NCI-H146 treated with DMSO at 0.1 percent for 48 hours (cell line): ENCODE data around the gene TBC1D13.
A peak's percentile ranks its signal among the peaks of the same experiment; 100 is the strongest.
"Not testable (repeated sequence)": the region's sequence is repeated elsewhere in the genome, so short reads cannot be mapped to it uniquely, and the experiment has no call there.

Experiments
- DNase-seq: peaks from one replicate; lab custom pipeline; 2025; ENCODE audit not compliant: unreplicated experiment; lab: John Stamatoyannopoulos, UW

TBC1D13 gene

DNA sequence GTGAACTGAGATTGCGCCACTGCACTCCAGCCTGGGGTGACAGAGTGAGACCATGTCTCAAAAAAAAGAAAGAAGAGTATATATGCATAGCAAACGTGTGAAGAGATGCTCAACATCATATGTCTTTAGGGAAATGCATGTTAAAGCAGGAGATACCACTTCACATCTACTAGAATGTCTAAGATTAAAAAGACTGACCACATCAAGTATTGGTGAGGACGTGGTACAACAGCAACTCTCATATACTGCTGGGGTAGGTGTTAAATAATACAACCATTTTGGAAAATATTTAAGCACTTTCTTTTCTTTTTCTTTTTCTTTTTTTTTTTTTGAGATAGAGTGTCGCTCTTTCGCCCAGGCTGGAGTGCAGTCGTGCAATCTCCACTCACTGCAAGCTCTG is 1.6 kb upstream of the TBC1D13 start:
- DNase-seq = no peak

DNA sequence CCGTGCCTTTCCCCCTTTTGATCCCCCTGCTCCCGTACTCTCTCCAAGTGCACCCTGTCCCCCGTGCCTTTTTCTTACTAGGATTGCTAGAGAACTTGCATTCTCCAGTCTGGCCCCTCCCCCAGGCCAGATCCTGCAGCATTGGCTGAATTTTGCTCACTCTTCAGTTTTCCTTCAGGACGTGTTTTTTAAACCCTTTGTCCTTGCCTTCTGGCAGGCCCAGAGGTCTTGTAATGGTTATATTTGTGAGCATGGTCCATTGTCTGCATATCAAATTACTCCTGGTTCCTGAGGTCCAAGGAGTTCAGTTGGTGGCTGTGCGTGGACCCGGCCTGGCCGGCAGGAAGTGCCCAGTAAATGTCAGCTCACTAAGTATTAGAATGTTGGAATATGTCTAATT is 606 bp downstream of the TBC1D13 start:
- no peak for DNase-seq

DNA sequence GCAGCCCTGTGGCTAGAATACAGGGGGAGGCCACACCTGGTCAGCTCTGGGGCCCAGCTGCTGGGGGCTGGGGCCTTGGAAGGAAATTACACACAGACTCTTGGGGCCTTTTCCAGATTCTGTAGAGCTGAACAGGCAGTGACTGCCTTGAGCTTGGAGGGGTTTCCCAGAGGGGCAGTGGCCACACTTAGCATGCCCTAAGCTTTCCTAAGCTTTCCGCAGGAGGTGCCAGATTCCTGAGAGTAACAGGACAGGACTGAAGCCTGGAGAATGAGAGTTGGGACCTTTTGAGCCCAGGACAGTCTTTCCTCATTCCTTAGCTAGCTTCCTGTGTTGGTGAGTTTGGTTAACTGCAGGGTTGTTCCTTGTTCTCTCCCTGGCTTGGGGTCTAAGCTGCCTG is 1.4 kb downstream of the TBC1D13 start:
- no peak for DNase-seq

GRCh38 chr9:128790536-128790935 is 3.5 kb downstream of the TBC1D13 start:
- DNase-seq = no peak

DNA sequence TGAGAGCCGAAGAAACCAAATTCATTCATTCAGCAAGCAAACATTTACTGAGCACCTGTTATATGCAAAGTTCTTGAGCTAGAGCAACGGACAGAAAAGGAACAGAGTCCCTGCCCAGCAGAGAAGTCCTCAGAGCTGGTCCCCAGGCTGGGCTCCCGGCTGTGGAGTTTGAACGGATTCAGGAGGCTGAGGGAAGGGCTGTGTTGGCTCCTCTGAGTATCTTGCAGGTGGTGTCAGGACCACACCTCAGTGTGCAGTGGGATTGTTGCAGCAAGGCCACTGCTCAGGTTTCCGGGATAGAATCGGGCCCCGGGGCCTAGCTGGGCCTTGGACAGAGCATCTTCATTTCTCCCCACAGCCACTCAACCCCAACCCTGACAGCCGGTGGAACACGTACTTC is 5.1 kb downstream of the TBC1D13 start:
- no peak for DNase-seq

DNA sequence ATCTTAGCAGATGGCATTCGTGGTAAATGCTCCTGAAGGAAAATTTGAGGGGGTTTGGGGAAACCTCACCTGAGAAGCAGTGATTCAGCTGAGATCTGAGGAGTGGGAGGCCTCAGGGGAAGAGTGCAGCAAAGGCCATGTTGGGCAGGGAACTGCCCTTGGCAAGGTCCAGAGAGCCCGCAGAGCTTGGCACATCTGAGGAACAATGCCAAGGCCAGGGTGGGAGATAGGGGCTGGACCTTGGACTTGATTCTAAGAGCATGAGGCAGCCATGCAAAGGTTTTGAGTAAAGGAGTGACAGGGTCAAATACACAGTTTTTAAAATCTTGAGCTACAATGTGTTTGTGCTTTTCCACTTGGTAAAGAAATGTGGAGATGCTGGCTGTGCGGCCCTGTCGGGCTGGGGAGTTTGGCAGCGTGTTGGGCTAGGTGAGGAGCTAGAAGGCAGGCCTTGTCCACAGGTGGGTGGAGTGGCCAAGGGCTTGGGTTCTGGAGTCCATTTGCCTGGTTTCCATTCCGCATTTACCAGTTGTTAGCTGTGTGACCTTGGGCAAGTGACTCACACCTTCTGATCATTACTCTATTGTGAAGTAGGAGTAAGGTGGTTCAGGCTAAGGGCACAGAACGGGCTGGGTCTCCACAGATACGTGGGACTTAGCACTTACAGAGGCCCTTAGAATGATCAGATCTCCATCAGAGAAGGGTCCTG is 6.1 kb downstream of the TBC1D13 start:
- DNase-seq = no peak

DNA sequence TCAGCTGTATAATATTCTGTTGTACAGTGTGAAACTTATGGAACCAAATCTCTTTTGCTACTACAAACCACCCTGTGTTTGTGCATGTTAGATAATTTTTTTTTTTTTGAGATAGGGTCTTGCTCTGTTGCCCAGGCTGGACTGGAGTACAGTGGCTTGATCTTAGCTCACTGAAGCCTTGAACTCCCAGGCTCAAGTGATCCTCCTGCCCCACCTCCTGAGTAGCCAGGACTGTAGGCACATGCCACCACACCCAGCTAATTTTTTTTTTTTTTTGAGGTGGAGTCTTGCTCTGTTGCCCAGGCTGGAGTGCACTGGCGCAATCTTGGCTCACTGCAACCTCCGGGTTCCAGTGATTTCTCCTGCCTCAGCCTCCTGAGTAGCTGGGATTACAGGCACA is 7.9 kb downstream of the TBC1D13 start:
- DNase-seq = not testable (repeated sequence)

DNA sequence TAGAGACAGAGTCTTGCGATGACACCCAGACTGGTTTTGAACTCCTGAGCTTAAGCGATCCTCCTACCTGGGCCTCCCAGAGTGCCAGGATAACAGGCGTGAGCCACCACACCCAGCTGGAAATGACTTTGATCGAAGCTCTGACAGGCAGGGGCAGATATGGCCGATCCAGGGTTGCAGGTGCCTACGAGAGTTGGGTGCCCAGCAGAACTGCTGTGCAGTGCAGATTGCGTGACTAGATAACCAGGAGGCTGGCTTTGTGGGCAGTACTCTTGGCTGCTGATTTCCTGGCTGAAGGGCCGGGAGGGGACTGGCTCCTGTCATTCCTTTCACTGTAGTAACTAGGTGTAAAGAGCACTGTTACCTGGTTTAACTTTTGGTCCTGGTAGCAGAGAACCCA is 11.8 kb downstream of the TBC1D13 start:
- no peak for DNase-seq

GRCh38 chr9:128800061-128800460 is 13.0 kb downstream of the TBC1D13 start:
- DNase-seq = no peak

DNA sequence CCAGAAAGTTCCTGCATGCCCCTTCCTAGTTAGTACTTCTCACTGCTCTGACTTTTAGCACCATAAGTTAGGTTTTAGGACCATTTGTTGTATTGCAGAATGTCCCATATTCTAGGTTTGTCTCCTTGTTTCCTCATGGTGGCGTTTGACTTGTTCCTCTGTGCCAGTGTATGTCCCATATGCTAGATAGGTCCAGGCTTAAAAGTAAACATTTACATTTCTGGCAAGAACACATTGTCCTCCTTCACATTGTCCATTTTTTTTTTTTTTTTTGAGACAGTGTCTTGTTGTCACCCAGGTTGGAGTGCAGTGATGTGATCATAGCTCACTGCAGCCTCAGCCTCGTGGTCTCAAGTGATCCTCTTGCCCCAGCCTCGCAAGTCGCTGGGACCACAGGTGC is 15.4 kb downstream of the TBC1D13 start:
- DNase-seq = no peak

- DNase-seq = no peak
These were observed 18.6 kb downstream of the TBC1D13 start for GRCh38 chr9:128805661-128806060.

- DNase-seq = no peak
These were observed 20.8 kb downstream of the TBC1D13 start for GRCh38 chr9:128807827-128808226.

DNA sequence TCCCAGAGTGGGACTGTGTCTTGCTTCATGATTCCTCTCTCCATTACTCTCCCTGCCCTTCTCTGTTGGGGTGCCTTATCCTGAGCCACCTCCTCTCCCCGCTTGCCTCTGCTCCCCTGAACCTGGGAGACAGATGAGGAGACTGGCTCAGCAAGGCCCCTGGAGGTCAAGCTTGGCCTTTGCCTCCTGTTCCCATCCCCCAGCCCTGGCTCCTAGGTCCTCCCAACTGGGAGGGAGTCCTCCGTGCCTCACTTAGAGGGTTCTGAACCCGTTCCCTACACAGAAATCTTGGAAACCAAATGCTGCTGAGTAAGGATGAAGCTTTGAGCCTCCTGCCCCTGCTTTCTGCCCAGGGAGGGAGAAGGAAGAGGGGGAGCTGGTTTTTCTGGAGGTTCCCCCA is 21.5 kb downstream of the TBC1D13 start:
- DNase-seq = no peak

DNA sequence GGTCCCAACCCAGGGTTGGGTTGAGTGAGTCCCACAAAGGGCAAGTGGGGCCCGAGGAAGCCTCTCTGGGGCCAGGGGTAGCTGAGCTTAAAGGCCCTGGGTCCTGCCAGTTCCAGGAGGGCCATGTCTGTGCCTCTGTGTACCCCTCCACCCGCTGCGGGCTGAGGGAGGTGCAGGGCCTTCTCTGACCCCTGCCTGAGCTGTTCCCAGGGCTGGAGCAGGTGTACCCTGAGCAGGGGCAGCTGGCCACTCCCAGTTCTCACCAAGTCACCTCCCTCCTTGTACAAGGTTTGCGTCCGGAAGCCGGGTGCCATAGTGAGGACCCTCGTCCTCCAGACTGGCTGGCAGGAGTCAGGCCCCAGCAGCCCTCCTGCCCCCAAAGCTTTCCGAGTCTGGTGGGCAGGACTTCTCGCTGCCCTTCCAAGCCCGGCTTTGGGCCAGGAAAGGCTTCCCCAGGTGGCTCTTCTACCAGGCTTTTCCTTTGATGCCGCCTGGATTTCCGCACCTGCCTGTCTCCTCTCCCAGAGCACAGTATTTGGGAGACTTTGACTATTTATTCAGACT is 22.1 kb downstream of the TBC1D13 start:
- no peak for DNase-seq

- DNase-seq = no peak
These were observed 22.8 kb downstream of the TBC1D13 start for GRCh38 chr9:128809831-128810230.

GRCh38 chr9:128810873-128811272 is 23.8 kb downstream of the TBC1D13 start:
- DNase-seq = no peak

DNA sequence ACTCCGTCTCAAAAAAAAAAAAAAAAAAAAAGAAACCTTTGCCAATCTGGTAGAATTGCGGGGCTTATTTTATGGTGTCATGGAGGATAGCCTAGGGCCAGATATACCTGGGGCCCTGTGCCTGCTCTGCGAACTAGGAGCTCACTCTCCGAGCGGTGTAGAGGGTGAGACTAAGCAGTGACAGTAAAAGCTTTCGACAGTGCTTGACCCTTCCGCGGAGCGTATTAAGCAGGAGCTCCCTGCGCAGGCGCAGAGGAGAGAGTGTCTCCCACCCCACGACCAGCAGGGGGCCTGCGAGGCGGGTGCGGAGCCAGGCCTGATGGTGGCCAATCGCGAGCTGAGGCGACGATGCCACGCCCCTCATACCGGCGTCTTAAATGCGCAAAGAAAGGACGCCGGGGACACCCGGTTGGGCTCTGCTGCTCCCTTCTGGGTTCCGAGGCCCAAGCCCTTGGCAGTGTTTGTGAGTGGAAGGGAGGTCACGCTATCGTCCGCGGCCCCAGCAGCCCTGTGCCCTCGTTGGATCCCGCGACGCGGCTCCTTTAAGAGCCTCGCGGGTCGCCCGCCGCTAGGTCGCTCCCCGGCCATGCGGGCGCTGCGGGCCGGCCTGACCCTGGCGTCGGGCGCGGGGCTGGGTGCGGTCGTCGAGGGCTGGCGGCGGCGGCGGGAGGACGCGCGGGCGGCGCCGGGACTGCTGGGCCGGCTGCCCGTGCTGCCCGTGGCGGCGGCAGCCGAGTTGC is 31.2 kb downstream of the TBC1D13 start, which contains the start of gene ENDOG:
TSS of gene ENDOG (plus strand) at position 402 of the 740 bp plus-strand sequence. CDS start at position 587, 185 bp downstream.
- peak; percentile 82 for DNase-seq

GRCh38 chr9:128818839-128819715 is 32.0 kb downstream of the TBC1D13 start:
- DNase-seq = no peak

DNA sequence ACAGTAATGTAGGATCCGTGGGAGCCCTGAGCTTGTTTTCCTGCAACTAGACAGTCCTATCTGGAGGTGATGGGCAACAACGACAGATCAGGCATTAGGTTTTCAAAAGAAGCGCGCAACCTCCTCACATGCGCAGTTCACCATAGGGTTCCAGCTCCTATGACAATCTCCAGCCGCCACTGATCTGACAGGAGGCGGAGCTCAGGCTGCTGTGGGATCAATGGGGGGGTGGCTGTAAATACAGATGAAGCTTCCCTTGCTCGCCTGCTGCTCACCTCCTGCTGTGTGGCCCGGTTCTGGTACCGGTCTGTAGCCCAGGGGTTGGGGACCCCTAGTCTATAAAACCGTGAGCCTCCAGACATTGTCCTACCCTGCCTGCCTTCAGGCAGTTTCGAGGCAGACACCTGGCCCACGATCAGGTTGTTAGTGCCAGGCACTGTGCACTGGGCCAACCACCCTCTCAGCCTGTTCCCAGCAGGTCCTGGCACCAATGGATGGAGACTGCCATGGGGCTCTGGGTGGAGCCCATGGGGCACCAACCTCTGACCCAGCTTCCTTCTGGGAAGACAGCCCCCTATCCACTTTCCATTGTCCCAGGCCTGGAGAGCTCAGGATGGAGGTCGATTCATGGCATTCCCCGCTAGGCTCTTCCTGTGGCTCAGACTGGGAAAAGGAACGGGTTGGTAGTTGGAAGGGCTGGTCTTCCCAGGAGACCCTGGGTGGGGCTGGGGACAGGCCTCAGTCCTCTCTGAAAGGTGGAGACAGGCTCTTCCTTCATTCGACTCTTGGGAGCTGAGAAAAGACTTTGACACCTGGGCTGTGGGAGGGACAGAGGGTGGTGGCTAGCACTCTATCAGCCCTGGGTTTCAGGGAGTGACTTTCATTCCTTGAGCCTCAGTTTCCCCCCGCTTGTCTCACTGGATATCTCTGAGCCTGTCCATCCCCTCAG is 32.9 kb downstream of the TBC1D13 start:
- no peak for DNase-seq
